GM04504 (cell line): ENCODE measurements around the gene NBPF15.
A peak's percentile ranks its signal among the peaks of the same experiment; 100 is the strongest.
"Not testable (repeated sequence)": the region's sequence is repeated elsewhere in the genome, so short reads cannot be mapped to it uniquely, and the experiment has no call there.

Source experiments
- DNase-seq: peaks from one replicate; pipeline ENCODE4 v3.0.0-alpha.2; 2012; ENCODE audit warnings: low read depth

NBPF15 gene, protein sequence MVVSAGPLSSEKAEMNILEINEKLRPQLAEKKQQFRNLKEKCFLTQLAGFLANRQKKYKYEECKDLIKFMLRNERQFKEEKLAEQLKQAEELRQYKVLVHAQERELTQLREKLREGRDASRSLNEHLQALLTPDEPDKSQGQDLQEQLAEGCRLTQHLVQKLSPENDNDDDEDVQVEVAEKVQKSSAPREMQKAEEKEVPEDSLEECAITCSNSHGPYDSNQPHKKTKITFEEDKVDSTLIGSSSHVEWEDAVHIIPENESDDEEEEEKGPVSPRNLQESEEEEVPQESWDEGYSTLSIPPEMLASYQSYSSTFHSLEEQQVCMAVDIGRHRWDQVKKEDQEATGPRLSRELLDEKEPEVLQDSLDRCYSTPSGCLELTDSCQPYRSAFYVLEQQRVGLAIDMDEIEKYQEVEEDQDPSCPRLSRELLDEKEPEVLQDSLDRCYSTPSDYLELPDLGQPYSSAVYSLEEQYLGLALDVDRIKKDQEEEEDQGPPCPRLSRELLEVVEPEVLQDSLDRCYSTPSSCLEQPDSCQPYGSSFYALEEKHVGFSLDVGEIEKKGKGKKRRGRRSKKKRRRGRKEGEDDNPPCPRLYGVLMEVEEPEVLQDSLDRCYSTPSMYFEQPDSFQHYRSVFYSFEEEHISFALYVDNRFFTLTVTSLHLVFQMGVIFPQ

DNA sequence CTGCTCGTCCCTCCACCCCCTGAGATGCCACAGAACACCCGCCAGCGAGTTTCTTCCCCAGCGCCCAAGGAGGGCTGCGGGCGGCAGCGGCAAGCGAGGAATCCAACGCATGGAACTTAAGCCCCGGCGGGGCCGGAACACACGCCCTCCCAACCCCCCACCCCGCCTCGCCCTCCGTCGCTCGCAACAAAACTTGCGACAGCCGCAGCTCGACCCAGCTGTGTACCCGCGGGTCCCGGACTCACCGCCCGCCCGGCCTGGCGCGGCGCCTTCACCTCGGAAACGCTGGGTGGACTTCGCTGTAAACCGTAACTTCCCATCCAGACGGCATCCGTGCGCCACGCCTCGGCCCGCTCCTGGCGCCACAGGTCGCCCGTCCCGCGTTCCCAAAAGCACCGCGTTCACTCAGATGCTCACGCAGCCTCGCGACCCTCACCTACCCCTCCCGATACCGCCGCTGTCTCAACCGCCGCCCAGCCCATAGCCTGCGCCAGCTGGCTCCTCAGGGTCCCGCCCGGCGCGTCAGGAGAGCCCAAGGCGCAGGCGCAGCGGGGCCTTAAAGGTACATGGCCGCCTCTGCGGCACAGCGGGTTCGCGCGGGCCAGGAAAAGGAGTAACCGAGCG is at the start of gene NBPF15:
Gene NBPF15 (minus strand): TSS at position 534 of the 624 bp plus-strand sequence. CDS start 21,666 bp downstream, outside the sequence.
- peak; percentile 5 for DNase-seq

- DNase-seq = not testable (repeated sequence)
These were observed 35.0 kb upstream of the NBPF15 start for GRCh38 chr1:144496429-144496828.

DNA sequence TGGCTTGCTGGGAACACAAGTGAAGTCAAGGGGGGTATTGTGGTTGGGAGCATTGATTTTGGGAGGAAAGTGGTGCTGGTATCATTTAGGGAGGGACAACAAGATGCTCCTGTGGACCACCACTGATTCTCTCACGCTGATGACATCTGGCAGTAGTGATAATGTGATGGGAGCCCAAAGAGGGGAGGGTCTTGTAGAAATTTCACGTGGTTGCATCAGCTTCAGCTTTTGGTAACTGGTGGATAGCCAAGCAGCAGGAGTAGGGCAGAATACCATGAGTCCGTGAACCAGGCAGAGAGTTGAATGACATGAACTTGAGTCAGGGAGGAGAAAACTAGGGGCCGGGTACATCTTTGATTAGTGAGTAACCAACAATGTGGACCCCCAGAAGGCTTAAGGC is 32.7 kb upstream of the NBPF15 start:
- DNase-seq = not testable (repeated sequence)

GRCh38 chr1:144490394-144490793 is 28.9 kb upstream of the NBPF15 start:
- DNase-seq = not testable (repeated sequence)

DNA sequence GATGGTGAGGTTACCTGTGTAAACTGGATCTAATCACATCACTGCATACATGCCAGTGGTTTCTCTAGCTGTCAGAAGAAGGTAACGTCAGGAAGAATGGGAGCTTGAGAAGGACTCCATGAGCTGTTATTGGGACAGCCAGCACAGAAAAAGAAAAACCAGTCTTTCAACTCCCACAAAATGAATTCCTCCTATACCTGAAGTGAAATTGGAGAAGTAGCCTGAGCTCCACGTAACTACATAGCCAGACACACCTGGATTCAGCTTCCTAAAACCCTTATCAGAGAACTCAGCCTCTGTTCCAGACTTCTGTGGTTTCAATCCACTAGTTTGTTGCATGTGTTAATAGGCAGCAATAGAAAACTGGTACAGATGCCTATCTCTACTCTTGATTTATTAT is 25.5 kb upstream of the NBPF15 start:
- DNase-seq = not testable (repeated sequence)

DNA sequence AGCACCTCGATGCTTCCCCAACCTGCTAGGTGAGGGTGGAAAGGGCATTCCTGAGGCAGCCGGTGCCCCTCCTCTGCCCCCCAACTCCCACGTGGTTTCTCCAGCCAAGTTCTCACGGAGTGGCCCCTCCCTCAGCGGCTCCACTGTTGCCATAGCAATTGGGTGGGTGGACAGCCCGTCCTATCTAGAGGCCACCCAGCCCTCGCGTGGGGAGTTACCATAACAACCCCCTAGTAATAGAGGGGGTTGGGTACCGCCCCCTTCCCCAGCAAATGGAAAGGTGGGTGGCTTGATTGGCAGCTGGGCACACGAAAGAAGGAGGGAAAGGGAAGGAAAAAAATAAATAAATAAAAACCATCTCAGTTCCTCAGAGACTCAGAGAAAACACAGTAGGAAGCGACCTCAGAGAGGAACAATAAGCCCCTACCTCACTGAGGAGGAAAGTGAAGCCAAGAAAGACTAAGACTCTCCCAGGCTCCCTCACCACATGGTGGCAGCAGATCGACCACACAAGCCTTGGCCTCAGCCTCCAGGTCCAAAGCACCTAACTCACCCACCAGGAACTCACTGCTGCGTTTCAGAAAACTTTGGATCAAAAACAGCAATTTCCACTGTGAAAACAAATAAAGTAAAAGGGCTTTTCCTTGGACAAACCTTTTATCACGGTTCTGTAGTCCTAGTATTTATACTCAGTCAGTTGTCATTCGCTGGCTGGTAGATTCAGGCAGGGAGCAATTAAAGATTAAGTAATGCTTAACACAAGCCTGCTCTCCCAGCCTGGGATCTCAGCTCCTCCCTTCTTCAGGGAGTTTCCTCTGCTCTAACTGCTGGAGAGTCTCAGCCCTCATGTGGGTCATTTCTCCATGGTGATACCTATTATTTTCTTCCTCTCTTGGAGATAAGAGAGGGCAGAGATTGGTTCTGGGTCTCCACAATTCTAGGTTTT is 23.9 kb upstream of the NBPF15 start:
- DNase-seq = not testable (repeated sequence)

GRCh38 chr1:144473897-144474296 is 12.4 kb upstream of the NBPF15 start:
- DNase-seq = not testable (repeated sequence)

DNA sequence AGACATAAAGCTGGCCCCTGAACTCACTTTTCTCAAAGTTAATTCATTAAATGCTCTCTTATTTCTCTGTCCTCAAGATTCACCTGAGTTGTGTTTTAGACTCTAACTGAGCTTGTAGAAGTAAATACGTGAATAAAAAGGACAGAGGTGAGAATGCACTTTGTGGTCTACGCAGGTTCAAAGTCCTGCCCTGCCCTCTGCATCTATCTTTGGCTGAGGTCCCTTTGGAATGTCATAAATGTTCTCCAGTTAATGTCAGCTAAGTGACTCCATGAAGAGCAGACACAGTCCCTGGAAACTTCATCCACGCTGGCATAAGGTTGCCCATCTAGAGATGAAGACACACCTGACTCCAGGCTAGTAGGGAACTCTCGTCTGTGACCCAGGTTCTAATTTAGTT is 10.0 kb upstream of the NBPF15 start:
- not testable (repeated sequence) for DNase-seq

- DNase-seq = not testable (repeated sequence)
These were observed 309 bp upstream of the NBPF15 start for GRCh38 chr1:144461778-144462177.

- DNase-seq = not testable (repeated sequence)
These were observed 783 bp downstream of the NBPF15 start for GRCh38 chr1:144460686-144461085.

GRCh38 chr1:144442402-144442801 is 19.1 kb downstream of the NBPF15 start:
- DNase-seq = not testable (repeated sequence)

DNA sequence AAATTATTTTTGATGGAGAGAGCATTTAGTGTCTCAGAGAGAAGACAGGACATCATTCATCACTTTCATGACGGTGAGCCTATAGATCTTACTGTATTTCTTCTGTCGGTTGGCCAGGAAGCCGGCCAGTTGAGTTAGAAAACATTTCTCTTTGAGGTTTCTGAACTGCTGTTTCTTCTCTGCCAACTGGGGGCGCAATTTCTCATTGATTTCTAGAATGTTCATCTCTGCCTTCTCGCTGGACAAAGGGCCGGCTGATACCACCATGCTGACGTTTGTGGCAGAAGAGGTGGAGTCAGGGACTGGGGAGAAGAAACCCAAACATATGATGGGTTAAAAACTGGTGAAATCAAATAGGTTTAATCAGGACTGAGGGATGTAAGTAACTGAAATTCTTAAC is 21.7 kb downstream of the NBPF15 start:
- not testable (repeated sequence) for DNase-seq

DNA sequence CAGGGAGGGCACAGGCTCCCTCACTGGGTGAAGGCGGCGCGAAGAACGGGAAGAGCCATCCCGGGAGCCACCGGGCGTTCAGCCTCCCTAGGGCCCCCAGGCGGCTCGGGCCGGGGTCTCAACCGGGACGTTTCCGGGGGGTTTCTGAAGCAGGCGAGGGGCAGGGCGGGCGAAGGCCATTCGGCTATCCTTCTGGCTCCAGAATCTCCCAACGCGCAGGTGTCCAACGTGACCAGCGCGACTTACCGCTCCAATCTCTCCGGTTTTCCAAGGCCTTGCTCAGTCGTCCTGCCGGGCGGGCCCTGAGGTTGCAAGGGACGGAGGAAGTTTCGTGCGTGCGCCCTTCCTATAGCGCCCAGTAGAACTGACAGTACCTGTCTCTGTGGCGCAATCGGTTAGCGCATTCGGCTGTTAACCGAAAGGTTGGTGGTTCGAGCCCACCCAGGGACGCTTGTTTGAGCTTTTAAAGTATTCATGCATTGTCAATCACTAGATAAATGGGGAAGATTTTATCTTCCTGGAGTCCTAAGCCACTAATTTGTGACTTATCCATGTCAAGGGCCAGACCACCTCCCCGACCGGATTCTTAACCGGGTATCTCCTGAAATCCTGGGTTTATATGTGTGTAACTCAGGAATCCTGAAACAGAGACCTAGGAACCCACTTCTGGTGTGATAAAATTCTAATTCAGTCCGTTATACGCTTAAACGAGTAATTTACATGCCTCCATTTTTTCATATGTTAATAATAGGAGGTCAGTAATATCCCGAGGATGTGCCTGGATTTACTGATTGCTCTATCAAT is 42.4 kb downstream of the NBPF15 start:
- DNase-seq = not testable (repeated sequence)

DNA sequence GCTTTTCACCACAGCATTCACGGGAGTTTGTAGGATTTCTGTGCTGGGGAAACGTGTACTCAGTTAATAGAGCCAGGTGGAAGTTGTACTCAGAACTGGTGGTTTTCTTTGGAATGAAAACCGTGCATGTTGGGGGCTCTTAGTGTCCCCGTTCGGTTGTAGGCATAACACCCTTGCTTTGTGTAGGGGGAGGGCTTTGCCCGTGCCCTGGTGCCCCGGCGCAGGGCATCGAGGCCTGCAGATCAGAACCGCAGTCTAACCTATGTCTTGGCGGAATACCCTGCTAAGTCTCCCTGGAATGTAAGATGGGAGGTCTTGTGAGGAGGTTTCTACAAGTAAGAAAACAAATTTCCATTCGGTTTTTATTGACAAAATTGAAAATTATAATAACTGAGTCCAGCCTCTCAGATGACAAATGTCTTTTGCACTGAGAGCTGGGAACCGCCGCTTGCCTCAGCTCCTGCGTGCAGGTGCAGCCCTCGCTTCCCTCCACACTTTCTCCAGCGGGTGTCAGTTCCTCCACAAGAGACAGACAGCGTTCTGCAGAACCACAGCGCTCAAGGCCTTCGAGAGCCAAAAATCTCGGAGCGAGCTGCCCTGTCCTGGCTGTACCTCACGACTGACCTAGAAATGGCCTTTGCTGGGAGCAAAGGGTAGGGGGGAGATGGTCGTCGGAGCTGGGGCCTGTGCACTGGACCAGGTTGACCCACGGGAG is 47.9 kb downstream of the NBPF15 start:
- not testable (repeated sequence) for DNase-seq

DNA sequence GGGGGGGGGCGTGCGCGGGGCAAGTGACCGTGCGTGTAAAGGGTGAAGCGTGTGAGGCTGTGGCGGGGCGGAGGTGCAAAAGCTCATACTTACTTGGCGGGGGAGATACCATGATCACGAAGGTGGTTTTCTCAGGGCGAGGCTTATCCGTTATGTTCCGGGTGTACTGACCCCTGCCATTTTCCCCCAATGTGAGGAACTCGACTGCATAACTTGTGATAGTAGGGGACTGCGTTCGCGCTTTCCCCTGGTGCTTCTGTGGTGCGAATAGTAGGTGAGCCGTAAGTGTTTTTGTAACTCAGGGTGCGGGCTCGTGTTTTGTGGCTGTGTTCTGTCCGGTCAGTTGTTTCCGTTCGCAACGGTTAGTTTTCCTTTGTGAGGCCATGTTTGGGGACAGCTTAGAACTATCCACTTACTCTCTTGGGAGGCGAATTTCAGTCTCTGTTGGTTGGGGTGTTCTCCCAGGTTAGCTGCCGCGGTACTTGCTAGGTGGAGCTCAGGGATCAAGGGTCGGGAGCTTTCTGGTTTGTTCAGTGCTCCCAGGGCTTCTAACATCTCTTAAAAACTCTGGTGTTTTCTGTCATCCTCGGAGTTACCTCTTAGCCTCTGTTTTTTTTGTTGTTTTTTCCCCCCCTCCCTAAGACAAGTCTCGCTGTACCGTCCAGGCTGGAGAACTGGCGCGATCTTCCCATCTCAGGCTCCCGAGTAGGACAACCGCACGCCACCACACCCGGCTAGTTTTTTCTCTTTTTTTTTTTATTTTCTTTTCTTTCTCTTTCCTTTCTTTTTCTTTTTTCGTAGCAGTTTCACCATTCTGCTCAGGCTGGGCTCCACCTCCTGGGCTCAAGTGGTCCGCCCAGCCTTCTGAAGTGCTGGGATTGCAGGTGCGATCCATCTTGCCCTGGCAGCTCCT is 48.7 kb downstream of the NBPF15 start:
- DNase-seq = peak; percentile 91

GRCh38 chr1:144412068-144412471 is 49.4 kb downstream of the NBPF15 start:
- peak; percentile 46 for DNase-seq

DNA sequence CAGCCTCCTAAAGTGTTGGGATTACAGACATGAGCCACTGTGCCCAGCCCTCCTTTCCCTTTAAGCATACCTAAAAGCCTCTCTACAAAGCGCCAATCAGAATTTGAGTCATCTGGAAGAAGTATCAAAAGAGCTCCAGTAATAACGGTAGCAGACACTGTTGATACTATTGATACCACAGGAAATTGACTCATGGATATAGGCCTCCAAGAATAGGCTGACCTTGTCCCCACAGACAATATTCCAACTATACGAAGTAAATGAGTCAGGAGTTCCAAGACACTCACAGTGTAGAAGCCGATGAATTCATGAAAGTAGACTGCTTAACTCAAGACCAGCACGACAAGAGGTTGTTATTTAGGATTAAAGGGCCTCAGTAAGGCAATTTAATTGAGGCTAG is 58.7 kb downstream of the NBPF15 start:
- DNase-seq = not testable (repeated sequence)

- not testable (repeated sequence) for DNase-seq
These were observed 89.8 kb downstream of the NBPF15 start for GRCh38 chr1:144371651-144372050.
